Kidney tubule cell (primary cell): Measurements from ENCODE around the gene SLC25A47.
A peak's percentile ranks its signal among the peaks of the same experiment; 100 is the strongest.
"Not testable (repeated sequence)": the region's sequence is repeated elsewhere in the genome, so short reads cannot be mapped to it uniquely, and the experiment has no call there.

Experiments used
- DNase-seq: peaks from one replicate; pipeline ENCODE4 v3.0.0-alpha.2; 2018; ENCODE audit warnings: low spot score

The SLC25A47 gene

DNA sequence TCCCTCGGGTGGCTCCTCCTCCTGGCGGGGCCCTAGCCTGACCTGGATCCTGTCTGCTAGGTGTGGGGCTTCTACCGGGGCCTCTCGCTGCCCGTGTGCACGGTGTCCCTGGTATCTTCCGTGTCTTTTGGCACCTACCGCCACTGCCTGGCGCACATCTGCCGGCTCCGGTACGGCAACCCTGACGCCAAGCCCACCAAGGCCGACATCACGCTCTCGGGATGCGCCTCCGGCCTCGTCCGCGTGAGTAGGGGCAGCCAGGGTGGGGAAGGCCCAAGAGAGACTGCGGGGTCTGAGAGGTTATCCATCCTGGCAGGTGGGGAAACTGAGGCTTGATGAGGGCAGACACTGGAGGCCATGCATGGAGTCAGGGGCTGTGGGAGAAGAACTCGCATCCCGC is 4.0 kb downstream of the SLC25A47 start:
- DNase-seq: no peak

DNA sequence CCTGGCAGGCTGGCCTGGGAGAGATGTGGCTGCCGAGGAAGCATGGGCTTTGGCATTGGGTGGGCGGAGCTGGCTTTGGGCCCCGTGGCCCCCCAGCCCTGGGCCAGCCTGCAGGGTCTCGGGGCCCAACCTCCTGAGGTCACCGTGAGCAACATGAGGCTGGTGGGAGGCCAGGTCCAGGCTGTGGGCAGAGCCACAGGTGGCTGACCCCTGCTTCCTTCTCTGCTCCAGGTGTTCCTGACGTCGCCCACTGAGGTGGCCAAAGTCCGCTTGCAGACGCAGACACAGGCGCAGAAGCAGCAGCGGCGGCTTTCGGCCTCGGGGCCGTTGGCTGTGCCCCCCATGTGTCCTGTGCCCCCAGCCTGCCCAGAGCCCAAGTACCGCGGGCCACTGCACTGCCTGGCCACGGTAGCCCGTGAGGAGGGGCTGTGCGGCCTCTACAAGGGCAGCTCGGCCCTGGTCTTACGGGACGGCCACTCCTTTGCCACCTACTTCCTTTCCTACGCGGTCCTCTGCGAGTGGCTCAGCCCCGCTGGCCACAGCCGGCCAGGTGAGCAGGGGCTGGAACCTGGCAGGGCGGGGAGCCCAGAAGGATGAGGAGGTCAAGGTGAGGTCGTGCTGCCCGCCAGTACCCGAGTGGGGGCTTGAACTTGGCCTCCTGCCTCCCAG is 5.5 kb downstream of the SLC25A47 start:
- no peak for DNase-seq

DNA sequence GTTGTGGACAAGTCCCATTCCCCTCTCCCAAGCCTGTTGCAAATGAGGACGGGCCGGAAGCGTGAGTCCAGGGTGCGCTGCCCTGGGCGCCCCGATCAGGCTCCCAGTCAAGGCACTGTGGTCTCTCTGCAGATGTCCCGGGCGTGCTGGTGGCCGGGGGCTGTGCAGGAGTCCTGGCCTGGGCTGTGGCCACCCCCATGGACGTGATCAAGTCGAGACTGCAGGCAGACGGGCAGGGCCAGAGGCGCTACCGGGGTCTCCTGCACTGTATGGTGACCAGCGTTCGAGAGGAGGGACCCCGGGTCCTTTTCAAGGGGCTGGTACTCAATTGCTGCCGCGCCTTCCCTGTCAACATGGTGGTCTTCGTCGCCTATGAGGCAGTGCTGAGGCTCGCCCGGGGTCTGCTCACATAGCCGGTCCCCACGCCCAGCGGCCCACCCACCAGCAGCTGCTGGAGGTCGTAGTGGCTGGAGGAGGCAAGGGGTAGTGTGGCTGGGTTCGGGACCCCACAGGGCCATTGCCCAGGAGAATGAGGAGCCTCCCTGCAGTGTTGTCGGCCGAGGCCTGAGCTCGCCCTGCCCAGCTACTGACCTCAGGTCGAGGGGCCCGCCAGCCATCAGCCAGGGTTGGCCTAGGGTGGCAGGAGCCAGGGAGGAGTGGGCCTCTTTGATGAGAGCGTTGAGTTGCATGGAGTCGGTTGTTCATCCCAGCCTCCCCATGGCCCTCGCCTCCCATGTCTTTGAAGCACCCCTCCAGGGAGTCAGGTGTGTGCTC is 6.3 kb downstream of the SLC25A47 start:
- DNase-seq: no peak

DNA sequence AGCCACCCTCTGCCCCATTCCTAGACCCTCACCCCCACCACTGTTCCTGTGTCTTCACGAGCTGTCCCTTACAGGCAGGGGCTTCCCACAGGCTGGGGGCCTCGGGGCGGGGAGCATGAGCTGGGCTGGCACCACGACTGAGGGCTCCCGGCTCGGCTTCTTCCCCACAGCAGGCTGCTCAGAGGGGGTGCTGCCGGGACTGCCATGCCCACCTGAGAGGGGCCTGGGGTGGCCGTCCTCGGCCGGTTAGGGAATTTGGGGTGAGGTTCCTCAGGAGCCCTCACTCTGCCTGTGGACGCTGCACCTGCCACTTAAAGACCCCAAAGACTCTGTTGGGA is 6.8 kb downstream of the SLC25A47 start:
- DNase-seq: no peak

DNA sequence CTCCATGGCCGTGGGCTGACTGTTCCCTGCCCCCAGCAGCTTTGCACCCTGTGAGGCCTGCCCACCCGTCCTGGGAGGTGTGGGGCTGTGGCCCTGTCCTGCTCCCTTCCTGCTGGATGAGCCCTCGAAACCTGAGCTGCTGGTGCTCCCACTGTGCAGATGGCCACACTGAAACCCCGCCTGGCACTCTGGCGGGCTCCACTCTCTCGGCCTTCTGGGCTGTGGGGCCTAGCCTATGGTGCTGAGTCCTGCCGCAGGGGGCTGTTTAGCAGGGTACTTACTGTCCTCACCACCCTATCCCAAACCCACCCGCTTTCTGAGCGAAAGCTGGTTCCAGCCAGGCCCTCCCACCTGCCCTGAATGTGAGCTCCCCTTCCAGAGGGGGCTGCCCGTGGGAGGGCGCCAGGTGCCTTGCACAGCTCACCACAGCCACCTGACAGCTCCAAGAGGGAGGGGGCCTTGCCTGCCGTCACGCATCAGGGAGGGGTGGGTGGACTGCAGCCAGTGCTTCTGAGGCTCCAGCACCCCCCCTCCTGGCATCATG is 7.3 kb downstream of the SLC25A47 start:
- no peak for DNase-seq

DNA sequence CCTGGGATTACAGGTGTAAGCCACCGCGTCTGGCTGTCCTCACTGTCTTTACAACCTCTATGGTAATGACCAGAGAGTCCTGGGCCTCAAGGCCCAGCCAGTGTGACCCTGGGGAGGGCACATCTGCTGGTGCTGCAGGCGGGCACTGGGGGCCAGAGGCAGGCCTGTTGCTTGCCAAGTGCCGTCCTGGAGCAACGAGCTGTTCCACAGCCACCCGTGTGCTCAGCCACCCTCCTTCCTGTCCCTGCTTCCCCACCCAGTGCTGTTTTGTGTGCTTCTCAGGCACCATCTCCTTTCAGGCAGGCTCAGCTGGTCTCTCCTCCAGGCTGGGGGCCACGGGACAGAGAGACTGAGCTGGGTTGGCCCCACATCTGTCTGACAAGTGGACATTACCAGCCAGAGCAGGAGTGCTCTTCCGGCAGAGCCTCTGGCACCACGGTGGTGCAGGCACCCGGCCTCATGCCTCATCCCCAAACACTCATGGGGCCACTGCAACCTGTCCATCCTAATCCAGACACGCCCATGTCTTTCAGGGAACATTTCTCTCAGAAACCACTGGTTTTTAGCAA is 9.0 kb downstream of the SLC25A47 start:
- DNase-seq: no peak

DNA sequence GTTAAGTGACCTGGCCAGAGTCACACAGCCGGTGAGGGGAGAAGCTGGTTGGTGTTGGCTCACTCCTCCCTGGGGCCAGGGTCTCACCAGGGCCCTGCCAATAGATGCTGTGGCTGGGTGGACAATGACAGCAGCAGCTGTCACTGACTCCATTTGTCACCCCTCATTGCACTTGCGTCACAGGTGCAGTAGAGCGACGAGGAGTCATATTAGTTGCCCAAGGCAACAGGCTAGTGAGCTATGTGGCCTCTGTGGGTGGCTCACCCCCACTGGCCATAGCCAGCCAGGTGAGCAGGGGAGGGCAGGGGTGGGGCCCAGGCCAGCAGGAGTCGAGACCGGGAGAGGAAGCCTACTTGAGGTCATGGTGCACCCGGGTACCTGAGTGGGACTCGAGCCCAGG is 9.7 kb downstream of the SLC25A47 start:
- peak; percentile 81 for DNase-seq

DNA sequence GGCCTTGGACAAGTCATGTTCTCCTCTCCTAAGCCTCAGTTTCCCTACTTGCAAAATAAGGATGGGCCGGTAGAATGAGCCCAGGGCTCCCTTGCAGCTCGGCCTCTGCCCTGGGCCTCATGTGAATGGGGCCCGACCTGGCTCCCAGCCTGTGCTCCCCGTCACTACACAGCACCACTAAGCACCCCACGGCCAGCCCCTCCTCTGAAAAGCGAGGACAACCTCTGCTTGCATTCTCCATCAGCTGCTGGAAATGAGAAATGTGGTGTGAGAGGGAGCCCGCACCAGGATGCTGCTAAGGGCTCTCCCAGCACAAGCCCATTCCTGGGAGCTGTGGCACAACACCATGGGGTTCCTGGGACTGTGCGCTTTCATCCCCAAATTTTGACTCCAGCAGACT is 10.2 kb downstream of the SLC25A47 start:
- no peak for DNase-seq

DNA sequence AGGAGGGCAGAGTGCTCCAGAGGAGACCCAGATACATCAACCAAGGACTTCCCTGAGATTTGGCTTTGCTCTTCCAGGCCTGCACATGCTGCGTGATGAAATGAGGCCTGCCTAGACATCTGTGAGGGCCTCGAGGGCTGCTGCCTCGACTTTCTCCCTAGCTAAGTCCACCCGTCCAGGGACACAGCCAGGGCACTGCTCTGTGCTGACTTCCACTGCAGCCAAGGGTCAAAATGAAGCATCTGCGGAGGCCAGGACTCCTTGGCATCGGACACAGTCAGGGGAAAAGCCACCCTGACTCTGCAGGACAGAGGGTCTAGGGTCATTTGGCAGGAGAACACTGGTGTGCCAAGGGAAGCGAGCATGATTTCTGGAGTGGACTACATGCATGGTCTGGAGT is 10.7 kb downstream of the SLC25A47 start:
- no peak for DNase-seq

DNA sequence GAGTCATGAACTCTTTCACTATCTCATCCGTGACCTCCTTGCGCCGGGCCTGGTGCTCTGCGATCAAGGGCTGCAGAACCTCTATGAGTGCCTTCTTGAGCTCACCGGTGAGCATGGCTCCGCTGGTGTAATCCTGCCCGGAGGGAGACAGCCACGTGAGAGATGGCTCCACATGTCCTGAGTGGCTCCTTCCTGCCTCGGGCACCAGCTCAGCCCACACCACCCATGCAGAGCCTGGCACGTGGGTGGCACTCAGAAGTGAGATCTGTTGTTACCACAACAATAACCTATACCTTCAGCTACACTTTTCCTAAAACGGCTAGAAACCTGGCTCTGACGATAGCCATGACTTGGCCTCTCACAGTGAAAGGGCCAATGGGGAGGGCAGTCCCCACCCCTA is 11.8 kb downstream of the SLC25A47 start:
- no peak for DNase-seq

DNA sequence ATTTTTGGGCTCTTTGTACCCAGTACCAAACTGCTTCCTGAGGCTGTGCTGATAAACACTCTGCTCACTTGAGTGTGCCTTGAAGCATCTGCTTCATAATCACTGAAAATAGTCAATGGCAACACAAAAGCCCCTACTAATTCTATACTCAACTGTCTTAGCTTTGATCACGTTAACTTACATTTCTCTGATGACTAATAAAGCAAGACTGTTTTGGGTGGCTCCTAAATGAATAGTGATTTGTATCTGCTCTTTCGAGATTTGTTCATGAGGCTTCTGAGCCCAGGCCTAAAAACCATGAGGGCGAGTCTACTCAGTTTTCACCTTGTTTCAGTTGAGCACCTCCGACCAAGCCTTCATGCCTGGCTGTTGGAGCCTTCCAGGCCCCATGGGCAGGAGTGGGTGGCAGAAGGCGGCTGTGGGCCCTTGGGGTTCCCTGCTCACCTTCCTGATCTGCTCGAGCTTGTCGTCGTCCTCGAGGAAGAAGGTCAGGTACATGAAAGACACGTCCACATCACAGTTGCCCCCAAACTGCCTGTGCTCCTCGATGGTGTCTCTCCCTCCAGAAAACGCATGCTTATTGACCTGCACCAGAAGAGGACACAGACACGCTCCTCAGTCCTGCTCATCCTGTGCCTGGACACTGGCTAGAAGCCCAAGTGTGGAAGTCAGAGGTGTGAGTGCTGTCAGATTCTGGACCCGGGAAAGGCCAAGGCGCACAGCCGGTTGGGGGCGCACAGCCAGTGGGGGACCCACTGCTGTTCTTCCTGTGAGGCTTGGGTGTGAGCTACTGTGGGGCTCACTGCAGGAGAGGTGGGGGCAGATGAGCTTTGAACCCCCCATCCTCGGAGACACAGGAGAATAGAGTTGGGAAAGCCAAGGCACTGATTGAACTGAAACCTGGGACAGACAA is 13.7 kb downstream of the SLC25A47 start:
- DNase-seq: no peak

DNA sequence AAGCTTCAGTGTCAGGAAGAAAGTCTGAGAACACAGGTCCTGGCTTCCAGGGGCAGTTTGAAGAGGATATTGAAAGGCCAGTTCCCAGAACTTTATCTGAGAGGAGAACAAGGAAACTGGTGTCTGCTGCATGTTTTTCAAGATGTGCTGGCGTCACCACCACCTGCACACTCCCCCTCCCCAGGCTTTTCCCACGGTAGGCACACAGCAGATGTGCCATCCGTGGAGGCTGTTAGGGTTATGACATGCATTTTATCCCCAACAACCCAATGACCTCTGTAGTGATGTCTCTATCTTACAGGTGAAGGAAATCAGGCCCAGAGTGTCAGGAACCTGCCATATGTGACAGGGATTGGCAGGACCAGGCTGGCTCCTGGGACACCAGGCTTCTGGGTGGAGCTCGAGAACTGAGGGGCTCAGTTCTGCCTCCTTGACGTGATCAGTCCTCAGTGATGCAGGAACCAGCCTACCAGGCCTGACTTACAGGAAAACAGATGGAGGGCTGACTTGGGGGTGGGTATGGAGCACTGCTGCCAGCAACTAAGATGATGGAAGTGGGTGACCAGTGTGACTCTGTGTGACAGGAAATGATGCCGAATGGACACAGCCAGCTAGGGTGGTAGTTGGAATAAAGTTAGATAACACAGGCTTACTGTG is 16.8 kb downstream of the SLC25A47 start:
- DNase-seq: no peak

DNA sequence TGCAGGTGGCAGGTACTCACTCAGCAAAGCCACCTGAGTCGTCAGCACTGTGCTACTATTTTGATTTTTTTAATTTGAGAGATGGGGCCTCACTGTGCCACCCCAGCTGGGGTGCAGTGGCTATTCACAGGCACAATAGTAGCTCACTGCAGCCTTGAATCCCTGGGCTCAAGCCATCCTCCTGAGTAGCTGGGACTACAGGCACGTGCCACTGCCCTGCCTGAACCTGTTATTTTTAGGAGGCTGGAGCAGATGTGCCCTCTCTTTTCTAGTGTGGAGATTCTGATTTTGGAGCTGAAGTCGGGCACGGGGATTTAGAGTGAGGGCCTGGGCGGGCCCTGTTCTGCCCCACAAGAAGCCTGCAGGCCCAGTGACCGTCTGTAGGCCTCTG is 17.3 kb downstream of the SLC25A47 start:
- no peak for DNase-seq

DNA sequence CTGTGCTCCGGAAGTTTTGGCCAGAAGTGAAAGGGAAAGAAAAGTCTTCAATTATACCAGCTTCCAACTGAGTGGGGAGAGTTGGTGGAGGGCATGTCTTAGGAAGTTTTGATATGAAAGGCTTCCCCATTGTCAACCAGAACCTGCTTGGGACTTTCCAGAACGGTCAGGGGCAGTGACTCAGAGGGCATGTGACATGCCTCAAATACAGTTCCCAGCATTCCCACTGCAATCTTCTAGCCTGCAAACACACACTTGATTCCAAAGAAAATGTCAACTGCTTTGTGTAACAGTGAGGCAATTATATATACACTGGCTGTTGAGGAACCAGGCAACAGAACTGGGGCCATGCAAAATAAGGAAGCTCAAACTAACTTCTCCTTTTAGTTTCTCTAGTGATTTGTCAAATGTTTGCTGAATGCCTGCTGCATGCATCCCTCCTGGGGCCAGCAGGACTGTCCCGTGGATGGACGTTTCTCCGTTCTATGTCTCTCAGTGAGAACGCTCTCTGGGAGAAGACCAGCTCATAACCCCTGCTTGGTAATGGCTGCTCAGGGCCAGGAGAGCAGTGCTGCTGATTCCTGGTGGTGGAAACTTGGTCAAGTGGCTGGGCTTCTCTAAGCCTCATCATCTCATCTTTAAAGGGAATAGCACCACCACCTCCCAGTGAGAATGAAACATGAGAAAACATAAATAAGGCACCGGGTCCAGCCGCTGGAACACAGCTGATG is 18.3 kb downstream of the SLC25A47 start:
- DNase-seq: peak; percentile 89

DNA sequence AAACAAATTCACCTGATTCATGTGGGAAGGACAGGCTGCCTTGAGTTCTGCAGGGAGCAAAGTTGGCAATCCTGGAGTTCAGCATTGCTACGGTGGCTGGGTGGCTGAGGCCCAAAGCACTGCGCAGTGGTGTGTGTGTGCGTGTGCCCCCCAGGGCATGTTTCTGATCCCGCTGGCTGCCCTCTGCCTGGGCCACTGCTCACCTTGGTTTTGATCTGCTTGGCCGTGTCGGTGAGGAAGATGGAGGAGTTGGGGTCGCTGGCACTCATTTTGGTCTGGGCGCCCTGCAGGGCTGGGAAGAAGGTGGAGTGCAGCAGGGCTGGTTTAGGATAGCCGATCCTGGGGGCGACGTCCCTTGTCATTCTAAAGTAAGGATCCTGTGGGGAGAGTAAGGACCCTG is 19.1 kb downstream of the SLC25A47 start:
- no peak for DNase-seq

DNA sequence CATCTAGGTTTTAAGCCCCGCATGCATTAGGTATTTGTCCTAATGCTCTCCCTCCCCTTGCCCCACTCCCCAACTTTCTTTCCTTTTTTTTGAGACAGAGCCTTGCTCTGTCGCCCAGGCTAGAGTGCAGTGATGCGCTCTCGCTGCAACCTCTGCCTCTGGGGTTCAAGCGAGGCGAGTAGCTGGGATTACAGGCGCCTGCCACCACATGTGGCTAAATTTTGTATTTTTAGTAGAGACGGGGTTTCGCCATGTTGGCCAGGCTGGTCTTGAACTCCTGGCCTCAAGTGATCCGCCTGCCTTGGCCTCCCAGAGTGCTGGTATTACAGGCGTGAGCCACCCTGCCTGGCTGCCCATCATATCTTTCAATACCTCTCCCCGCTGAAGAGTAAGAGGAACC is 19.7 kb downstream of the SLC25A47 start:
- DNase-seq: not testable (repeated sequence)

DNA sequence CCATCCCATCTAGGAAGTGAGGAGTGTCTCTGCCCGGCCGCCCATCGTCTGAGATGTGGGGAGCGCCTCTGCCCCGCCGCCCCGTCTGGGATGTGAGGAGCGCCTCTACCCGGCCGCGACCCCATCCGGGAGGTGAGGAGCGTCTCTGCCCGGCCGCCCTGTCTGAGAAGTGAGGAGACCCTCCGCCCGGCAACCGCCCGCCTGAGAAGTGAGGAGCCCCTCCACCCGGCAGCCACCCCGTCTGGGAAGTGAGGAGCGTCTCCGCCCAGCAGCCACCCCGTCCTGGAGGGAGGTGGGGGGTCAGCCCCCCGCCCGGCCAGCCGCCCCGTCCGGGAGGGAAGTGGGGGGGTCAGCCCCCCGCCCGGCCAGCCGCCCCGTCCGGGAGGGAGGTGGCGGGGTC is 21.5 kb downstream of the SLC25A47 start:
- DNase-seq: not testable (repeated sequence)

DNA sequence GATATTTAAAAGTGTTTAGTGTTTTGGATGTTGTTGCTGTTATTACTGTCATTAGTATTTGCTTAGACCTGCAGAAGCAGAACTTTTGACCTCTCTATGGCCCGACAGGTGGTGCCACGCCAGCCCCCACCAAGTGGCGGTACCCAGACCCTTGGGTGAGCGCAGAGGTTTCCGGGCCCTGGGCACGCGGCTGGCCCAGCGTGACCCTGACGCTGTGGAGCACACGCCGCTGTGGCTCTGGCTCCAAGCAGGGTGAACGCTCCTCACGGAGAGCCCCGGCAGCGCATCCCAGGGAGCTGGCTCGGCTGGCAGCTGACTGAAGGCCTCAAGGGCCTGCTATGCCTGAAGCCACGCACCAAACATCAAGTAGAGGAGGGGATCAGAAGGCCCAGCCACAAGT is 22.6 kb downstream of the SLC25A47 start:
- DNase-seq: no peak

DNA sequence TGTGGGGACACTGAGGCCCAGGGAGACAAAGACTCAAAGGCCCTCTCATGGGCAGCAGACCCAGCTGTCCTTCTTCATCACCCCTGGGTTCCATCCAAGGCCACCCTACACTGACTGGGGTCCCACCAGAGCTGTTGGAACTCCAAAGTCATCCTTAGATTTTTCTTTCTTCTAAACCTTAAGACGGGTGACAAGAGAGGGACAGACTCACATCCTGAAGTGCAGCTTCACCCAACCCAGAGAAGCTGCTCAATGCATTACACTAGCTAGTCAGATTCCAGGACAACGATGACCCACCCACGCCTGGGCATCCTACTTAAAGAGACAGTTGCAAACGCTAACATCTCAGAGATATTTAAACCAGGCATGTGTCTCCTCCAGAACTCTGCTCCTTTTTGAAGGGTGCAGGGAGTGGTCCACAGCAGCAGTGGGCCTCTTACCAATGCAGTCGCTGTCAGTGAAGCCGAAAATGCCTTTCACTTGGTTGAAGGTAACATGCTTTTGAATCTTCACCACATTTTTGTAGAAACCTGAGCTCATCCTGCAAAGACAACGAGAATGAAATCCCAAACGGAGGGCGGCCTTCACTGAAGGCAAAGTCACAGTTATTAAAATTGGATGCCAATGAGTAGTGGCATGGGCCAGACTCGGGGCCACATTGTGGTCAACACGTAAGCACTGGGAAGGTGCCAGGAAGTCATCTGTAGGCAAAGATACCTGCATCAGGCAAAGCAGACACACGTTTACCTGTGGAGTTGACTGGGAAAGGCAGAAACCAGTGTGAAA is 23.4 kb downstream of the SLC25A47 start:
- DNase-seq: no peak

DNA sequence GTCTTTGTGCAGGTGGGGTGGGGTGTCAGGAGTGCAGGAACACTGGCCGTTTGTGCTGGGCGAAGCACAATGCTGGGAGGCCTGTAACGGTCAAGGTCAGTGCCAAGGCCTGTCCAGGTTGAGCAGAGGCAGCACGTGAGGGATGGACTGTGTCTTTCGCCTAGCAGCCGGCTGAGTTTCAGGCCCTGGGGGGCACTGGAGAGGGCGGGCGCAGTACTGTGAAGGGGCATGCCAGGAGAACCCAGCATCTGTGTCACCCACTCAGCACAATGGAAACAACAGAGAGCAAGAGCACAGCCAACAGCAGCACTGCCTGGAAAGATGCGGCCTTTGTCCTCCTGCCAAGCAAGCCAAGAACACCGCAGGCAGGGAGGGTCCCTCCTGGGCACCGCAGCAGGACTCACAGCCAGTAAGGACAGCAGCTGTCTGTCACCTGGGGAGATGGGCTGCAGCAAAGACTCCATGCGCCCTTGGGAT is 25.2 kb downstream of the SLC25A47 start:
- DNase-seq: no peak
